Loucy (cell line): ENCODE results near the gene ADAMTS12.
A peak's percentile ranks its signal among the peaks of the same experiment; 100 is the strongest.

Experiments
- H2AFZ ChIP-seq: fragments of 200-600 bp; sonication (generic); 2 replicates; pipeline ENCODE4 v1.6.0; 2016; ENCODE audit warnings: antibody characterized with exemption, mild to moderate bottlenecking, low read length, moderate library complexity
- H3F3A ChIP-seq: fragments of 200-600 bp; 2 replicates; pipeline ENCODE4 v1.6.0; 2016; ENCODE audit warnings: antibody characterized with exemption, low read depth, mild to moderate bottlenecking
- H3K27me3 ChIP-seq: fragments of 200-600 bp; sonication (generic); 2 replicates; pipeline ENCODE4 v1.6.1; 2014; ENCODE audit warnings: low read length, mild to moderate bottlenecking; ENCODE audit not compliant: insufficient read depth, poor library complexity, severe bottlenecking
- H3K36me3 ChIP-seq: fragments of 200-600 bp; sonication (generic); 2 replicates; pipeline ENCODE4 v1.6.1; 2016; ENCODE audit warnings: low read length; ENCODE audit not compliant: insufficient read depth
- H3K4me1 ChIP-seq: fragments of 200-600 bp; sonication (generic); 2 replicates; pipeline ENCODE4 v1.5.1; 2014; ENCODE audit warnings: low read length, mild to moderate bottlenecking; ENCODE audit not compliant: insufficient read depth, poor library complexity, severe bottlenecking
- H3K4me2 ChIP-seq: fragments of 200-600 bp; sonication (generic); 2 replicates; pipeline ENCODE4 v1.6.0; 2014; ENCODE audit warnings: antibody characterized with exemption, low read length, low read depth, mild to moderate bottlenecking; ENCODE audit not compliant: poor library complexity, severe bottlenecking
- H3K4me3 ChIP-seq: fragments of 200-600 bp; sonication (generic); 2 replicates; pipeline ENCODE4 v1.5.1; 2014; ENCODE audit warnings: low read length, mild to moderate bottlenecking, mixed read lengths; ENCODE audit not compliant: poor library complexity, severe bottlenecking
- H3K79me2 ChIP-seq: fragments of 200-600 bp; sonication (generic); 2 replicates; pipeline ENCODE4 v1.6.1; 2014; ENCODE audit warnings: low read length; ENCODE audit not compliant: insufficient read depth
- H3K9ac ChIP-seq: fragments of 200-600 bp; sonication (generic); 2 replicates; pipeline ENCODE4 v1.6.0; 2014; ENCODE audit warnings: mild to moderate bottlenecking, low read depth, low read length, moderate library complexity; ENCODE audit not compliant: poor library complexity, severe bottlenecking
- H3K9me2 ChIP-seq: fragments of 200-600 bp; sonication (generic); replicated peaks from 2 replicates; pipeline ENCODE4 v1.6.1; 2016; ENCODE audit warnings: low read depth, low read length, mixed read lengths
- H3K9me3 ChIP-seq: fragments of 200-600 bp; sonication (generic); 2 replicates; pipeline ENCODE4 v1.6.1; 2014; ENCODE audit warnings: mild to moderate bottlenecking, antibody characterized with exemption, low read length, low read depth; ENCODE audit not compliant: insufficient read depth
- H4K20me1 ChIP-seq: fragments of 200-600 bp; sonication (generic); 2 replicates; pipeline ENCODE4 v1.6.0; 2014; ENCODE audit warnings: antibody characterized with exemption, low read length, mild to moderate bottlenecking; ENCODE audit not compliant: insufficient read depth, poor library complexity, severe bottlenecking
- CTCF ChIP-seq: fragments of 200-600 bp; sonication (generic); conservative IDR thresholded peaks from 2 replicates; pipeline ENCODE4 v1.5.1; 2014; ENCODE audit warnings: mild to moderate bottlenecking, antibody characterized with exemption, low read length
- EZH2phosphoT487 ChIP-seq: fragments of 200-600 bp; IDR thresholded peaks from 2 replicates; pipeline ENCODE4 v1.6.1; 2018; ENCODE audit warnings: antibody characterized with exemption, mild to moderate bottlenecking, moderate library complexity, borderline replicate concordance

ADAMTS12 gene

GRCh38 chr5:33601881-33602280 is 289.9 kb downstream of the ADAMTS12 start:
- Histone ChIP-seq H3F3A (no peaks in the 10 kb centered on the region), H3K36me3 (no peaks in the 10 kb centered on the region)

GRCh38 chr5:33595303-33595702 is 296.5 kb downstream of the ADAMTS12 start:
- H3K4me2 ChIP-seq = no peak overlapping the region
- H3K27me3 ChIP-seq = no peaks in the 10 kb centered on the region
- H3K9me2 ChIP-seq = no peaks in the 10 kb centered on the region
- H3K9me3 ChIP-seq = no peaks in the 10 kb centered on the region
- no peaks in the 10 kb centered on the region for H3K4me1 ChIP-seq
- no peaks in the 10 kb centered on the region for H4K20me1 ChIP-seq
- TF ChIP-seq CTCF (0 out of 2 replicates have a peak, but pooled peaks have one; percentile 11), EZH2phosphoT487 (no peak)
- no peaks in the 10 kb centered on the region for H3F3A ChIP-seq
- no peak overlapping the region for H2AFZ ChIP-seq
- no peaks in the 10 kb centered on the region for H3K36me3 ChIP-seq
- no peak overlapping the region for H3K4me3 ChIP-seq
- no peak overlapping the region for H3K9ac ChIP-seq
- no peaks in the 10 kb centered on the region for H3K79me2 ChIP-seq

More at GRCh38 chr5:33601881-33602280, 289.9 kb downstream of the ADAMTS12 start:
- H3K79me2 ChIP-seq = no peaks in the 10 kb centered on the region
- H3K4me3 ChIP-seq = no peak overlapping the region
- H3K27me3 ChIP-seq = no peaks in the 10 kb centered on the region
- no peak overlapping the region for H2AFZ ChIP-seq
- H4K20me1 ChIP-seq = no peaks in the 10 kb centered on the region
- TF ChIP-seq EZH2phosphoT487 (no peak), CTCF (no peak)
- H3K9me2 ChIP-seq = no peaks in the 10 kb centered on the region
- H3K9me3 ChIP-seq = no peaks in the 10 kb centered on the region
- H3K4me1 ChIP-seq = no peaks in the 10 kb centered on the region
- no peak overlapping the region for H3K9ac ChIP-seq
- no peak overlapping the region for H3K4me2 ChIP-seq

GRCh38 chr5:33594006-33594405 is 297.8 kb downstream of the ADAMTS12 start:
- no peak overlapping the region for H3K4me2 ChIP-seq
- H3K9me3 ChIP-seq = no peaks in the 10 kb centered on the region
- no peaks in the 10 kb centered on the region for H3F3A ChIP-seq
- no peaks in the 10 kb centered on the region for H3K36me3 ChIP-seq
- H4K20me1 ChIP-seq = no peaks in the 10 kb centered on the region
- no peaks in the 10 kb centered on the region for H3K9me2 ChIP-seq
- no peaks in the 10 kb centered on the region for H3K79me2 ChIP-seq
- H2AFZ ChIP-seq = no peak overlapping the region
- H3K9ac ChIP-seq = no peak overlapping the region
- H3K4me1 ChIP-seq = no peaks in the 10 kb centered on the region
- H3K27me3 ChIP-seq = no peaks in the 10 kb centered on the region
- no peak overlapping the region for H3K4me3 ChIP-seq
- TF ChIP-seq CTCF (no peak), EZH2phosphoT487 (no peak)
